Heart left ventricle (tissue), 16 donors: ENCODE data around the gene APOBEC3H. TPM values are rescaled to one million over a fixed set of nuclear protein-coding genes. Genes with fewer than 3 reads are reported as not detected.

Experiments used
- ATAC-seq, 4 donors: fragments of 200-7000 bp; cut with Tn5 transposase; one replicate each; pipeline ENCODE4 v1.9.1; 2020 to 2022; ENCODE audit warnings: moderate library complexity in 4 of 4, mild to moderate bottlenecking in 3 of 4, moderate number of reproducible peaks in 1 of 4
- DNase-seq, 5 donors: peaks; one replicate each; pipeline ENCODE4 v3.0.0-alpha.2; 2020
- H3K27ac ChIP-seq, 12 donors: fragments of 200-600 bp; sonication (generic) in 4 of 12; one replicate each; pipeline versions ENCODE4 v1.5.0 to v1.8.0; 2016 to 2022; ENCODE audit warnings: mild to moderate bottlenecking in 2 of 12
- H3K27me3 ChIP-seq, 9 donors: fragments of 200-600 bp; sonication (generic) in 2 of 9; one replicate each; pipeline versions ENCODE4 v1.5.1 to v1.8.0; 2016 to 2022; ENCODE audit warnings: mild to moderate bottlenecking in 3 of 9
- H3K36me3 ChIP-seq, 9 donors: fragments of 200-600 bp; sonication (generic) in 2 of 9; one replicate each; pipeline versions ENCODE4 v1.5.0 to v1.8.0; 2018 to 2022; ENCODE audit warnings: mild to moderate bottlenecking in 2 of 9
- H3K4me1 ChIP-seq, 12 donors: fragments of 200-600 bp; sonication (generic) in 4 of 12; one replicate each; pipeline versions ENCODE4 v1.5.0 to v1.8.0; 2016 to 2022; ENCODE audit warnings: mild to moderate bottlenecking in 3 of 12
- H3K4me3 ChIP-seq, 12 donors: fragments of 200-600 bp; sonication (generic) in 4 of 12; one replicate each; pipeline versions ENCODE4 v1.5.0 to v1.8.0; 2017 to 2022; ENCODE audit warnings: mild to moderate bottlenecking in 9 of 12, moderate library complexity in 4 of 12
- H3K9me3 ChIP-seq, 12 donors: fragments of 200-600 bp; sonication (generic) in 4 of 12; one replicate each; pipeline versions ENCODE4 v1.5.0 to v1.8.0; 2016 to 2022; ENCODE audit warnings: mild to moderate bottlenecking in 1 of 12
- POLR2A ChIP-seq, 2 donors: fragments of 450-650 bp; IDR thresholded peaks; one replicate each; pipeline ENCODE4 v1.6.1; 2017; ENCODE audit warnings: antibody characterized with exemption in 2 of 2, mild to moderate bottlenecking in 2 of 2, moderate library complexity in 2 of 2
- WGBS, 4 donors: extraction: QIAGEN DNeasy Blood & Tissue Kit in 2 of 4; methylation state at CpG; one replicate each; pipeline versions ENCODE4 v1.1.5 to v1.1.7; 2013 to 2018; 5-methylcytosine and 5-hydroxymethylcytosine counted together
- intact Hi-C, 10 donors: fragments of 100-400 bp; cut with DNase I; formaldehyde crosslinking; loops; one replicate each; pipeline versions ENCODE4 v1.11.1 to v1.14.2; 2022
- polyA plus RNA-seq, 2 donors: library from polyadenylated mRNA; stranded (reverse); fragments of 200-250 nt; gene quantifications; one replicate each; pipeline ENCODE4 v1.2.3, GENCODE V29; 2013
- total RNA-seq, 9 donors: library from RNA; depleted of rRNA in 2 of 9; stranded (reverse); fragments of >200 nt in 2 of 9; fragmentation: NEBNext Ultra II Directional in 3 of 9; extraction: Animal tissue kit (Norgen Biotek cat#: 25700) in 3 of 9; gene quantifications; one replicate each; pipeline versions ENCODE4 v1.1.0 to v1.2.4, GENCODE V29; 2016 to 2023
- TF ChIP-seq, protein P1 (sequence below), 12 donors: fragments of 200-600 bp; sonication (generic) in 4 of 12; IDR thresholded peaks; one replicate each; pipeline versions ENCODE4 v1.5.0 to v1.8.0; 2018 to 2022; ENCODE audit warnings: antibody characterized with exemption in 12 of 12, mild to moderate bottlenecking in 5 of 12
- donor health status: ischemic (EF 13 %, LVEDD 7.1; RV severe dilation, severe dysfunction).
- donor health status: healthy with polysubstance abuse.
- donor health status: DM: no; HTN: yes; CAD: no.
- donor health status: DM: no; HTN: no; CAD: no.
- donor health status: ischemic (EF 25% LVEDD 6.9; RV normal size, moderate dysfunction).
- donor health status: ischemic (EF 25% LVEDD 5.7; RV mildly dilated, moderate dysfunction).
- donor health status: healthy.
- donor health status: DM: yes; HTN: yes; CAD: no.
- donor health status: ischemic (EF 35%, LVEDD 5.7; RV mildly dilated, moderate dysfunction).
- donor health status: nonischemic (EF 11% LVEDD 7.7; RV severe dilation, severe dysfunction).
- donor health status: DM: yes; HTN: yes; CAD: no.
- donor health status: PGD.
- donor health status: ischemic (EF 29% LVEDD 5.4; RV normal size, mild dysfunction).
- donor health status: nonischemic (EF 23%, LVEDD 6.1; RV moderate dilation, normal function).

Gene APOBEC3H
- total and polyA plus RNA-seq, 11 donors = 0.21 to 1.7 (median 0.60) TPM; not detected in 6

DNA sequence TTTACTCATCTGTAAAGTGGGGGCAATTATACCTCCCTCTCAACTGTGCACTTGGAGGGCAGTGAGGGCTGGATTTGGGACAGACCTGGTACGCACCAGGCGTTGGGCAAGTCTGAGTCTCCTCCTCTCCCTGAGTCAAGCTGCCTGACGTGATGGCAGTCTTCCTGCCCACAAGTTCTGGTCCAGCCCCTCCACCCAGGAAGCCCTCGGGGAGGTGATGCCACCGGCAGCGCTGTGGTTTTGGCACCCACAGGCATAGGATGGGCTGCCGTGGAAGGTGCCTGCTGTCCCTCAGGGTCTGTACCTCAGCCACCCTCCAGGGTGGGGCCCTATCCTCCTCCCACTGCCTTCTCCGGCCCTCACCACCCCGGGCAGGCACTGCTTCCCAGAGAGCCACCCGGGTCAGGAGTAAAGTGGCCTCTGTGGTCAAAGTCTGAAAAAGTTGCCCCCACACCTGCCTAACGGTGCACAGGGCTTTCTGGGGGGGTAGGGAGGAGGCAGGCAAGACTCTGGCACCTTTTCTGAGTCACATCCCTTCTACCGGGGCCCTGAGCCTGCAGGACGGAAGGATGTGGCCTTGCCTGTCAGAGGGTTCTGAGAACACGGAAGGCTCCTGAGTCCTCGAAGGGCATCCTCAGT lies 6.5 kb upstream of the APOBEC3H start:
- peak in 1 of 4 donors; percentile 33 for ATAC-seq

DNA sequence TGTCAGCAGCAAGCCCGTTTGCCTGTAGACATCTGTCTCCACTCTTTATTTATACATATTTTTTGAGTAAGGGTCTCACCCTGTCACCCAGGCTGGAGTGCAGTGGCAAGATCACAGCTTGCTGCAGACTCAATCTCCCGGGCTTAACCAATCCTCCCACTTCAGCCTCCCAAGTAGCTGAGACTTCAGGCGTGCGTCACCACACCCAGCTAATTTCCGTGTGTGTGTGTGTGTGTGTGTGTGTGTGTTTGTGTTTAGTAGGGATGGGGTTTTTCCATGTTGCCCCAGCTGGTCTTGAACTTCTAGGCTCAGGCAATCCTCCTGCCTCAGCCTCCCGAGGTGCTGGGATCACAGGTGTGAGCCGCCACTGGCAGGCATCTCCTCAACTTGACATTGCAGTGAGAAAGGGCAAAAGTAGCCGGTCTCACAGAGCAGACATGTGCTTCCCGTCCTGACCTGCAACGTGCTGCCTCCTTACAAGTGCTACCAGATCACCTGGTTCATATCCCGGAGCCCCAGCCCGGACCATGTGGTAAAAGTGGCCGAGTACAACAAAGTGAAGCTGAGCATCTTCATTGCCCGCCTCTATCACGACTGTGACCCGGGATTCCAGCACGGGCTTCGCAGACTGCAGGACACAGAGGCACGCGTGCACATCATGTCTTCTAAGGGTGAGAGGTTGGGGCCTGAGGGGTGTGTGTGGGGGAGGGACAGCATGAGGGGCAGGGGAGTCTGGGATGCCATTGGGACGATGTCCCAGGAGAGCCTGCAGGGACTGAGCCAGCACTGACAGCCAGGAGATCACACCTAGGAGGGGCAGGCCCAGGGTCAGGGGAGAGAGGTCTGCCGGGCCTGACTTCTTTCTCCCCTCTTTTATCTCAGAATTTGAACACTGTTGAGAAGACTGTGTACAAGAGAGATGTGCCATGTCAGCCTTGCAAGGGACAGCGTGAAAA lies 5.6 kb upstream of the APOBEC3H start:
- ATAC-seq (no peak), DNase-seq (no peak)
- Histone ChIP-seq H3K4me3 (peak overlapping the region in 1 of 12 donors; percentile 23), H3K27me3 (peaks cover 0 to 5% (median 0%) of the 10 kb centered on the region in 9 donors), H3K4me1 (peaks cover 0 to 43% (median 0%) of the 10 kb centered on the region in 12 donors), H3K36me3 (peaks cover 0 to 2% (median 0%) of the 10 kb centered on the region in 9 donors), H3K27ac (peak overlapping the region in 1 of 12 donors; percentile 87), H3K9me3 (no peaks in the 10 kb centered on the region)
- intact Hi-C loops = no loop called here
- 76 to 80% (median 76%) methylated on average over 23 of the region's 23 CpGs for WGBS, 4 donors
- TF ChIP-seq, protein P1, sequence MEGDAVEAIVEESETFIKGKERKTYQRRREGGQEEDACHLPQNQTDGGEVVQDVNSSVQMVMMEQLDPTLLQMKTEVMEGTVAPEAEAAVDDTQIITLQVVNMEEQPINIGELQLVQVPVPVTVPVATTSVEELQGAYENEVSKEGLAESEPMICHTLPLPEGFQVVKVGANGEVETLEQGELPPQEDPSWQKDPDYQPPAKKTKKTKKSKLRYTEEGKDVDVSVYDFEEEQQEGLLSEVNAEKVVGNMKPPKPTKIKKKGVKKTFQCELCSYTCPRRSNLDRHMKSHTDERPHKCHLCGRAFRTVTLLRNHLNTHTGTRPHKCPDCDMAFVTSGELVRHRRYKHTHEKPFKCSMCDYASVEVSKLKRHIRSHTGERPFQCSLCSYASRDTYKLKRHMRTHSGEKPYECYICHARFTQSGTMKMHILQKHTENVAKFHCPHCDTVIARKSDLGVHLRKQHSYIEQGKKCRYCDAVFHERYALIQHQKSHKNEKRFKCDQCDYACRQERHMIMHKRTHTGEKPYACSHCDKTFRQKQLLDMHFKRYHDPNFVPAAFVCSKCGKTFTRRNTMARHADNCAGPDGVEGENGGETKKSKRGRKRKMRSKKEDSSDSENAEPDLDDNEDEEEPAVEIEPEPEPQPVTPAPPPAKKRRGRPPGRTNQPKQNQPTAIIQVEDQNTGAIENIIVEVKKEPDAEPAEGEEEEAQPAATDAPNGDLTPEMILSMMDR (IDR thresholded peaks at IDR 0.05) = no peak
- TF ChIP-seq POLR2A (IDR thresholded peaks at IDR 0.05) = no peak

More for the DNA sequence above, 6.5 kb upstream of the APOBEC3H start:
- DNase-seq = peak in 2 of 5 donors; percentile 31 to 75
- intact Hi-C loops = no loop called here
- Histone ChIP-seq H3K36me3 (peaks cover 0 to 5% (median 0%) of the 10 kb centered on the region in 9 donors), H3K4me3 (no peak overlapping the region), H3K27me3 (peaks cover 0 to 5% (median 0%) of the 10 kb centered on the region in 9 donors), H3K9me3 (no peaks in the 10 kb centered on the region), H3K4me1 (peaks cover 0 to 40% (median 0%) of the 10 kb centered on the region in 12 donors), H3K27ac (peak overlapping the region in 1 of 12 donors; percentile 87)
- TF ChIP-seq POLR2A (IDR thresholded peaks at IDR 0.05) = no peak
- TF ChIP-seq, protein P1 (IDR thresholded peaks at IDR 0.05) = no peak
- WGBS, 4 donors = 72 to 81% (median 77%) methylated on average over 14 to 15 of the region's 15 CpGs

GRCh38 chr22:39092111-39092862 lies 4.8 kb upstream of the APOBEC3H start:
- peaks cover 0 to 5% (median 0%) of the 10 kb centered on the region in 9 donors for H3K27me3 ChIP-seq
- no peak for ATAC-seq
- peak overlapping the region in 1 of 12 donors; percentile 80 for H3K27ac ChIP-seq
- peaks cover 0 to 51% (median 2%) of the 10 kb centered on the region in 12 donors for H3K4me1 ChIP-seq
- TF ChIP-seq POLR2A (IDR thresholded peaks at IDR 0.05) = no peak
- TF ChIP-seq, protein P1 (IDR thresholded peaks at IDR 0.05) = no peak
- H3K4me3 ChIP-seq = peak overlapping the region in 1 of 12 donors; percentile 23
- WGBS, 4 donors = 74 to 79% (median 76%) methylated on average over 8 of the region's 8 CpGs
- H3K36me3 ChIP-seq = no peaks in the 10 kb centered on the region
- intact Hi-C loops = no loop called here
- H3K9me3 ChIP-seq = no peaks in the 10 kb centered on the region
- DNase-seq = no peak
